Vagina (tissue), 2 donors: ENCODE results near the gene PAM16.

Source experiments
- CTCF ChIP-seq, 3 experiments: fragments of 450-650 bp in 2 of 3; fragments of 200-600 bp in 1 of 3; sonication (generic) in 1 of 3; IDR thresholded peaks; one replicate each; pipeline ENCODE4 v1.5.1; 2017 to 2019; ENCODE audit warnings: antibody characterized with exemption in 3 of 3, mild to moderate bottlenecking in 2 of 3, moderate library complexity in 2 of 3
- POLR2A ChIP-seq, 2 donors: fragments of 450-650 bp; IDR thresholded peaks; one replicate each; pipeline ENCODE4 v1.6.1; 2017; ENCODE audit warnings: antibody characterized with exemption in 2 of 2, mild to moderate bottlenecking in 2 of 2, moderate library complexity in 2 of 2
- POLR2AphosphoS5 ChIP-seq, 2 donors: sonication (generic); formaldehyde crosslinking; IDR thresholded peaks; one replicate each; pipeline ENCODE4 v1.9.0; 2017; ENCODE audit warnings: antibody characterized with exemption in 2 of 2, mild to moderate bottlenecking in 2 of 2, low read depth in 1 of 2; ENCODE audit not compliant: insufficient read depth in 1 of 2

GRCh38 chr16:4338712-4339299 lies 12.3 kb downstream of the PAM16 start:
- TF ChIP-seq CTCF (IDR thresholded peaks at IDR 0.05) (no peak), POLR2A (IDR thresholded peaks at IDR 0.05) (no peak), POLR2AphosphoS5 (IDR thresholded peaks at IDR 0.05; ENCODE audit: insufficient read depth in 1 of 2, low read depth in 1 of 2) (no peak)
